T-cell (primary cell): Measurements from ENCODE around the gene TMEM263. TPM values are rescaled to one million over a fixed set of nuclear protein-coding genes. Genes with fewer than 3 reads are reported as not detected.

Source experiments
- ATAC-seq, 4 experiments: fragments of 200-7000 bp in 3 of 4; fragments of 150-1000 bp in 1 of 4; cut with Tn5 transposase; replicated peaks in 1 of 4; 1 replicate in 3 of 4; 2 replicates in 1 of 4; pipeline ENCODE4 v1.10.0; 2021; ENCODE audit warnings: moderate library complexity in 3 of 4, mild to moderate bottlenecking in 2 of 4, moderate number of reproducible peaks in 1 of 4
- CTCF ChIA-PET, 2 donors: fragments of 300-600 bp; sonication (Branson Sonifier 250); formaldehyde crosslinking; loops; one replicate each; lab custom pipeline; 2022; ENCODE audit warnings: antibody characterized with exemption in 2 of 2; lab: Charles Lee
- POLR2A ChIA-PET, 2 donors: fragments of 300-600 bp; sonication (Branson Sonifier 250); formaldehyde crosslinking; loops; one replicate each; lab custom pipeline; 2022; ENCODE audit warnings: antibody characterized with exemption in 2 of 2; lab: Charles Lee
- DNase-seq, 35 experiments: peaks; one replicate each; pipeline versions ENCODE4 v3.0.0 to v3.0.0-alpha.2; 2013 to 2023
- H3K27ac ChIP-seq: one replicate; pipeline ENCODE4 v1.5.1; 2013; ENCODE audit warnings: low read length
- H3K27me3 ChIP-seq, 2 experiments: replicated peaks in 1 of 2; 1 replicate in 1 of 2; 2 replicates in 1 of 2; pipeline versions ENCODE4 v1.6.1 to v1.7.0; 2013; ENCODE audit warnings: low read length in 1 of 2, mixed read lengths in 1 of 2; ENCODE audit not compliant: control insufficient read depth in 2 of 2, insufficient read depth in 2 of 2; ENCODE audit errors: extremely low read depth in 1 of 2
- H3K36me3 ChIP-seq, 2 donors: 1 replicate in 1 of 2; 2 replicates in 1 of 2; pipeline versions ENCODE4 v1.6.1 to v1.7.0; 2013; ENCODE audit warnings: low read length in 1 of 2; ENCODE audit not compliant: control insufficient read depth in 2 of 2, insufficient read depth in 1 of 2; ENCODE audit errors: extremely low read depth in 1 of 2
- H3K4me1 ChIP-seq, 2 experiments: 1 replicate in 1 of 2; 2 replicates in 1 of 2; pipeline versions ENCODE4 v1.6.1 to v1.7.0; 2013; ENCODE audit warnings: low read length in 2 of 2, mixed read lengths in 1 of 2; ENCODE audit not compliant: insufficient read depth in 2 of 2, control insufficient read depth in 1 of 2; ENCODE audit errors: extremely low read depth in 1 of 2
- H3K4me3 ChIP-seq, 2 donors: 1 replicate in 1 of 2; 2 replicates in 1 of 2; pipeline versions ENCODE4 v1.5.1 to v1.7.0; 2013; ENCODE audit warnings: mild to moderate bottlenecking in 2 of 2, low read length in 1 of 2, moderate library complexity in 1 of 2; ENCODE audit not compliant: control insufficient read depth in 1 of 2; ENCODE audit errors: extremely low read depth in 1 of 2
- H3K9me3 ChIP-seq: 2 replicates; pipeline ENCODE4 v1.7.0; 2013
- H3K27ac Mint-ChIP-seq, 2 donors: one replicate each; pipeline ENCODE4 v1.8.0; 2020 to 2021; ENCODE audit warnings: mild to moderate bottlenecking in 2 of 2, mixed read lengths in 2 of 2
- H3K27me3 Mint-ChIP-seq, 2 donors: one replicate each; pipeline ENCODE4 v1.8.0; 2021 to 2022; ENCODE audit warnings: mixed read lengths in 2 of 2
- H3K36me3 Mint-ChIP-seq: one replicate; pipeline ENCODE4 v1.8.0; 2021; ENCODE audit warnings: mixed read lengths
- H3K4me1 Mint-ChIP-seq, 3 donors: one replicate each; pipeline ENCODE4 v1.8.0; 2020 to 2022; ENCODE audit warnings: mixed read lengths in 3 of 3, mild to moderate bottlenecking in 1 of 3
- H3K4me3 Mint-ChIP-seq, 3 donors: one replicate each; pipeline ENCODE4 v1.8.0; 2020 to 2022; ENCODE audit warnings: mild to moderate bottlenecking in 3 of 3, mixed read lengths in 3 of 3, moderate library complexity in 3 of 3
- H3K9me3 Mint-ChIP-seq, 3 donors: one replicate each; pipeline ENCODE4 v1.8.0; 2020 to 2022; ENCODE audit warnings: mixed read lengths in 3 of 3
- WGBS: methylation state at CpG from one replicate; pipeline ENCODE4 v1.1.5; 2013; ENCODE audit warnings: missing lambda C conversion rate; ENCODE audit not compliant: insufficient coverage; 5-methylcytosine and 5-hydroxymethylcytosine counted together
- total RNA-seq, 35 experiments: library from RNA in 6 of 35; stranded (reverse) in 6 of 35; fragments of 120-200 nt in 1 of 35; gene quantifications; one replicate each; pipeline versions ENCODE4 v1.2.1 to v1.2.4 and lab custom pipeline; 2013 to 2026

TMEM263 gene
- total RNA-seq, 5 donors from 2014 or later (not counting 1 experiment from before 2014, with no cell fraction given) = 29.8 to 36.5 (median 31.2) TPM

GRCh38 chr12:106911581-106911980 lies 44.1 kb upstream of the TMEM263 start:
- peaks cover 2 to 5% of the 10 kb centered on the region in 2 experiments for H3K27me3 ChIP-seq
- CTCF ChIA-PET = no interaction called here

GRCh38 chr12:106913456-106913855 lies 42.3 kb upstream of the TMEM263 start:
- Mint-ChIP-seq H3K27me3 (peaks cover 0 to 6% of the 10 kb centered on the region in 2 donors), H3K36me3 (no peaks in the 10 kb centered on the region), H3K4me1 (peaks cover 23 to 28% (median 24%) of the 10 kb centered on the region in 3 donors), H3K4me3 (no peak overlapping the region), H3K27ac (no peak overlapping the region), H3K9me3 (no peaks in the 10 kb centered on the region)
- Histone ChIP-seq H3K27ac (no peak overlapping the region), H3K27me3 (no peaks in the 10 kb centered on the region), H3K4me3 (no peak overlapping the region), H3K4me1 (peaks cover 3 to 16% of the 10 kb centered on the region in 2 experiments), H3K9me3 (no peaks in the 10 kb centered on the region), H3K36me3 (no peaks in the 10 kb centered on the region)
- ATAC-seq = no peak
- POLR2A ChIA-PET = no interaction called here
- DNase-seq = no peak
- CTCF ChIA-PET = interaction anchor here in 1 of 2 donors (0.6 kb wide), 1 partner anchor 527 kb away, joined by 5 read pairs; no protein-coding TSS in a partner anchor
- 100% methylated on average over 7 of the region's 10 CpGs for WGBS

More at GRCh38 chr12:106911581-106911980, 44.1 kb upstream of the TMEM263 start:
- no CpG with 5 or more reads among the region's 6 CpGs for WGBS
- no peaks in the 10 kb centered on the region for H3K9me3 ChIP-seq
- Mint-ChIP-seq H3K9me3 (no peaks in the 10 kb centered on the region), H3K4me1 (peaks cover 24 to 32% (median 27%) of the 10 kb centered on the region in 3 donors), H3K27ac (no peak overlapping the region), H3K36me3 (no peaks in the 10 kb centered on the region), H3K4me3 (no peak overlapping the region), H3K27me3 (peaks cover 5 to 21% of the 10 kb centered on the region in 2 donors)
- no peak for ATAC-seq
- H3K4me1 ChIP-seq = peaks cover 3 to 16% of the 10 kb centered on the region in 2 experiments
- DNase-seq = no peak
- H3K36me3 ChIP-seq = no peaks in the 10 kb centered on the region
- POLR2A ChIA-PET = no interaction called here
- no peak overlapping the region for H3K4me3 ChIP-seq
- H3K27ac ChIP-seq = no peak overlapping the region

GRCh38 chr12:106914796-106915634 lies 40.7 kb upstream of the TMEM263 start:
- no peak overlapping the region for H3K4me3 Mint-ChIP-seq

GRCh38 chr12:106915635-106916026 lies 40.1 kb upstream of the TMEM263 start:
- Histone ChIP-seq H3K4me1 (peaks cover 3 to 12% of the 10 kb centered on the region in 2 experiments), H3K9me3 (no peaks in the 10 kb centered on the region), H3K36me3 (no peaks in the 10 kb centered on the region), H3K4me3 (no peak overlapping the region), H3K27me3 (peaks cover 0 to 2% of the 10 kb centered on the region in 2 experiments), H3K27ac (no peak overlapping the region)
- Mint-ChIP-seq H3K36me3 (no peaks in the 10 kb centered on the region), H3K4me3 (no peak overlapping the region), H3K4me1 (peaks cover 21 to 22% (median 21%) of the 10 kb centered on the region in 3 donors), H3K27me3 (peaks cover 3 to 10% of the 10 kb centered on the region in 2 donors), H3K27ac (peak overlapping the region in 1 of 2 donors; percentile 24), H3K9me3 (no peaks in the 10 kb centered on the region)
- POLR2A ChIA-PET = no interaction called here
- CTCF ChIA-PET = no interaction called here
- DNase-seq (no peak), ATAC-seq (no peak)
- whole genome bisulfite sequencing = 90% methylated on average over 1 of the region's 5 CpGs

More at GRCh38 chr12:106914796-106915634, 40.7 kb upstream of the TMEM263 start:
- peak; percentile 43 to 76 (median 68) for ATAC-seq
- Histone ChIP-seq H3K4me1 (peaks cover 3 to 14% of the 10 kb centered on the region in 2 experiments), H3K36me3 (no peaks in the 10 kb centered on the region), H3K4me3 (no peak overlapping the region), H3K27ac (peak overlapping the region; percentile 37), H3K27me3 (no peaks in the 10 kb centered on the region), H3K9me3 (no peaks in the 10 kb centered on the region)
- CTCF ChIA-PET = no interaction called here
- Mint-ChIP-seq H3K9me3 (no peaks in the 10 kb centered on the region), H3K36me3 (no peaks in the 10 kb centered on the region), H3K4me1 (peaks cover 26 to 28% (median 27%) of the 10 kb centered on the region in 3 donors), H3K27me3 (peaks cover 3 to 10% of the 10 kb centered on the region in 2 donors), H3K27ac (peak overlapping the region; percentile 77 to 85)
- no CpG with 5 or more reads among the region's 3 CpGs for WGBS
- DNase-seq = peak in 1 of 35 experiments; percentile 26
- POLR2A ChIA-PET = no interaction called here

GRCh38 chr12:106917503-106917902 lies 38.2 kb upstream of the TMEM263 start:
- Histone ChIP-seq H3K27me3 (peaks cover 0 to 2% of the 10 kb centered on the region in 2 experiments), H3K36me3 (no peaks in the 10 kb centered on the region), H3K4me3 (no peak overlapping the region), H3K27ac (no peak overlapping the region), H3K9me3 (no peaks in the 10 kb centered on the region), H3K4me1 (peaks cover 3 to 12% of the 10 kb centered on the region in 2 experiments)
- Mint-ChIP-seq H3K4me1 (peaks cover 15 to 21% (median 16%) of the 10 kb centered on the region in 3 donors), H3K27me3 (peaks cover 7 to 10% of the 10 kb centered on the region in 2 donors), H3K27ac (no peak overlapping the region), H3K36me3 (no peaks in the 10 kb centered on the region), H3K4me3 (no peak overlapping the region), H3K9me3 (no peaks in the 10 kb centered on the region)
- WGBS = 67% methylated on average over 5 of the region's 7 CpGs
- POLR2A ChIA-PET = no interaction called here
- ATAC-seq (no peak), DNase-seq (no peak)
- CTCF ChIA-PET = interaction anchor here (0.6 to 1.1 kb wide), 4 partner anchors 15 to 128 kb away, joined by 3 to 9 read pairs (median 6); no protein-coding TSS in a partner anchor

GRCh38 chr12:106918746-106919145 lies 37.0 kb upstream of the TMEM263 start:
- Histone ChIP-seq H3K4me1 (peaks cover 3 to 12% of the 10 kb centered on the region in 2 experiments), H3K9me3 (no peaks in the 10 kb centered on the region), H3K4me3 (no peak overlapping the region), H3K27ac (no peak overlapping the region), H3K27me3 (peaks cover 0 to 2% of the 10 kb centered on the region in 2 experiments), H3K36me3 (no peaks in the 10 kb centered on the region)
- H3K27ac Mint-ChIP-seq = no peak overlapping the region
- DNase-seq (no peak), ATAC-seq (no peak)
- no peaks in the 10 kb centered on the region for H3K36me3 Mint-ChIP-seq
- H3K4me1 Mint-ChIP-seq = peaks cover 15 to 21% (median 16%) of the 10 kb centered on the region in 3 donors
- H3K27me3 Mint-ChIP-seq = peaks cover 7 to 14% of the 10 kb centered on the region in 2 donors
- POLR2A ChIA-PET = no interaction called here
- no CpG with 5 or more reads among the region's 3 CpGs for WGBS
- no peaks in the 10 kb centered on the region for H3K9me3 Mint-ChIP-seq
- H3K4me3 Mint-ChIP-seq = no peak overlapping the region
- CTCF ChIA-PET = interaction anchor here (0.7 to 1.8 kb wide), 5 partner anchors 11 to 537 kb away, joined by 3 to 8 read pairs (median 4); no protein-coding TSS in a partner anchor
